ENCODE data around the gene CRIM1.

DNA sequence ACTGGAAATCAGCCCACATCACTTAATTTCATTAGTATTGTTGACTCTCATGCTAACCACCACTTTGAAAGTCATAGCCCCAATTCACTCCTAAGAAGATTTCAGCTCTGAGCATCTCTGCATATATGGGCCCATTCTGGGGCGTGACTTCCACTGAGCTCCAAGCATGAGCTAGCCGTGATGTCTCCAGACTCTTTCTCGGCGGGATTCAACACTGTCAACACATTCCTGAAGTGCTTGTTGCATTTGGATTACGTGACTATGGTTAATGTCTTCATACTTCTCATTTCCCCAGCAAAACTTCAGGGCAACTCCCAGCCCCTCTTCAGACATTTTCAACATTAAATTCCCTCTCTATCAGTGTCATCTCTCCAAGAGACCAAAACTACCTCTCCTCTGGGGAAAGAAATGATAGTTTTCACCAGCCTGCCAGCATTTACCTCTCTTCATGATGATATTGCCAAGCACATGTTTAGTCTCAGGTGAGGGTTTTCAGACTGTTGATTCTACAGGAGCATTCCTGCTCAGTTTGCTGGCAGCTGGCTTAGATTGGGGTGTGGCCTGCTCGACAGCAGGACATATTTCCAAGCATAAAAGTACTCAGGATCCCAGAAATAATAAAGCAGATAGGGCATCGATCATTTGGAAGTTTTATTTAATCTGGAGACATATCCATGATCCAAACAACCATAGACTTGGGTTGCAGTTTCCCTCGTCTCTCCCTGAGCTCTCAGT, 160.7 kb downstream of the CRIM1 start:
- TF ChIP-seq, protein P1, sequence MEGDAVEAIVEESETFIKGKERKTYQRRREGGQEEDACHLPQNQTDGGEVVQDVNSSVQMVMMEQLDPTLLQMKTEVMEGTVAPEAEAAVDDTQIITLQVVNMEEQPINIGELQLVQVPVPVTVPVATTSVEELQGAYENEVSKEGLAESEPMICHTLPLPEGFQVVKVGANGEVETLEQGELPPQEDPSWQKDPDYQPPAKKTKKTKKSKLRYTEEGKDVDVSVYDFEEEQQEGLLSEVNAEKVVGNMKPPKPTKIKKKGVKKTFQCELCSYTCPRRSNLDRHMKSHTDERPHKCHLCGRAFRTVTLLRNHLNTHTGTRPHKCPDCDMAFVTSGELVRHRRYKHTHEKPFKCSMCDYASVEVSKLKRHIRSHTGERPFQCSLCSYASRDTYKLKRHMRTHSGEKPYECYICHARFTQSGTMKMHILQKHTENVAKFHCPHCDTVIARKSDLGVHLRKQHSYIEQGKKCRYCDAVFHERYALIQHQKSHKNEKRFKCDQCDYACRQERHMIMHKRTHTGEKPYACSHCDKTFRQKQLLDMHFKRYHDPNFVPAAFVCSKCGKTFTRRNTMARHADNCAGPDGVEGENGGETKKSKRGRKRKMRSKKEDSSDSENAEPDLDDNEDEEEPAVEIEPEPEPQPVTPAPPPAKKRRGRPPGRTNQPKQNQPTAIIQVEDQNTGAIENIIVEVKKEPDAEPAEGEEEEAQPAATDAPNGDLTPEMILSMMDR (IDR thresholded peaks at IDR 0.05): no peak
- no peak for TF ChIP-seq POLR2A (IDR thresholded peaks at IDR 0.05)
